CD8-positive, alpha-beta memory T cell (primary cell): Measurements from ENCODE around the gene ISM2. TPM values are rescaled to one million over a fixed set of nuclear protein-coding genes. Genes with fewer than 3 reads are reported as not detected.
"Not testable (repeated sequence)": the region's sequence is repeated elsewhere in the genome, so short reads cannot be mapped to it uniquely, and the experiment has no call there.

ENCODE experiments used
- CTCF ChIA-PET: fragments of 350-600 bp; sonication (Branson Sonifier 250); formaldehyde crosslinking; loops from one replicate; lab custom pipeline; 2021; ENCODE audit warnings: antibody characterized with exemption; lab: Charles Lee
- POLR2A ChIA-PET: fragments of 350-600 bp; sonication (Branson Sonifier 250); formaldehyde crosslinking; loops from one replicate; lab custom pipeline; 2021; ENCODE audit warnings: antibody characterized with exemption; lab: Charles Lee
- DNase-seq, 5 donors: peaks; one replicate each; pipeline versions ENCODE4 v3.0.0 to v3.0.0-alpha.2; 2020 to 2022; ENCODE audit warnings: mixed read lengths in 1 of 5
- H3K27ac ChIP-seq: one replicate; pipeline ENCODE4 v1.7.0; 2013; ENCODE audit warnings: low read depth, mild to moderate bottlenecking, low read length, moderate library complexity
- H3K27me3 ChIP-seq: 2 replicates; pipeline ENCODE4 v1.7.0; 2013; ENCODE audit warnings: low read length, mild to moderate bottlenecking; ENCODE audit not compliant: insufficient read depth, poor library complexity, severe bottlenecking
- H3K36me3 ChIP-seq: 2 replicates; pipeline ENCODE4 v1.7.0; 2013; ENCODE audit warnings: mild to moderate bottlenecking, low read length, moderate library complexity; ENCODE audit not compliant: insufficient read depth
- H3K4me1 ChIP-seq: 2 replicates; pipeline ENCODE4 v1.7.0; 2013; ENCODE audit warnings: mild to moderate bottlenecking, low read length, moderate library complexity; ENCODE audit not compliant: insufficient read depth
- H3K4me3 ChIP-seq: 2 replicates; pipeline ENCODE4 v1.7.0; 2013; ENCODE audit warnings: mild to moderate bottlenecking, low read length
- H3K9me3 ChIP-seq: 2 replicates; pipeline ENCODE4 v1.7.0; 2013; ENCODE audit warnings: mild to moderate bottlenecking, low read length
- H3K27ac Mint-ChIP-seq, 8 donors: one replicate each; pipeline ENCODE4 v1.8.0; 2020 to 2021; ENCODE audit warnings: mixed read lengths in 8 of 8, mild to moderate bottlenecking in 6 of 8, inconsistent platforms in 3 of 8, moderate library complexity in 3 of 8
- H3K27me3 Mint-ChIP-seq, 2 donors: one replicate each; pipeline ENCODE4 v1.8.0; 2020 to 2021; ENCODE audit warnings: mixed read lengths in 2 of 2, mild to moderate bottlenecking in 1 of 2, moderate library complexity in 1 of 2
- H3K36me3 Mint-ChIP-seq, 3 donors: one replicate each; pipeline ENCODE4 v1.8.0; 2020 to 2021; ENCODE audit warnings: mixed read lengths in 3 of 3, inconsistent platforms in 1 of 3, mild to moderate bottlenecking in 1 of 3
- H3K4me1 Mint-ChIP-seq, 3 donors: one replicate each; pipeline ENCODE4 v1.8.0; 2020 to 2021; ENCODE audit warnings: mixed read lengths in 3 of 3, inconsistent platforms in 1 of 3, mild to moderate bottlenecking in 1 of 3
- H3K4me3 Mint-ChIP-seq, 7 donors: one replicate each; pipeline ENCODE4 v1.8.0; 2020 to 2021; ENCODE audit warnings: mixed read lengths in 7 of 7, mild to moderate bottlenecking in 6 of 7, moderate library complexity in 4 of 7, inconsistent platforms in 2 of 7
- H3K9me3 Mint-ChIP-seq, 5 donors: one replicate each; pipeline ENCODE4 v1.8.0; 2020 to 2022; ENCODE audit warnings: mixed read lengths in 5 of 5, mild to moderate bottlenecking in 3 of 5, moderate library complexity in 2 of 5, inconsistent platforms in 1 of 5
- polyA plus RNA-seq: library from polyadenylated mRNA; unstranded; fragments of 300-500 nt; fragmentation: Illumina TruSeq; gene quantifications from one replicate; pipeline ENCODE4 v1.2.3, GENCODE V29; 2021
- total RNA-seq, 2 experiments: library from RNA; stranded (reverse); gene quantifications; one replicate each; pipeline ENCODE4 v1.2.3, GENCODE V29; 2021

The ISM2 gene
- total and polyA plus RNA-seq, 3 experiments from 2014 or later: not detected

- no peaks in the 10 kb centered on the region for H3K27me3 Mint-ChIP-seq
- no peaks in the 10 kb centered on the region for H3K4me1 ChIP-seq
- H3K27me3 ChIP-seq: no peaks in the 10 kb centered on the region
- no peak overlapping the region for H3K4me3 ChIP-seq
- ChIA-PET CTCF (interaction anchor here (0.7 kb wide), 1 partner anchor 9 kb away, joined by 4 read pairs; no protein-coding TSS in a partner anchor), POLR2A (no interaction called here)
- no peaks in the 10 kb centered on the region for H3K9me3 ChIP-seq
- DNase-seq: no peak
- no peak overlapping the region for H3K27ac ChIP-seq
- no peaks in the 10 kb centered on the region for H3K36me3 ChIP-seq
- peaks cover 4 to 60% (median 12%) of the 10 kb centered on the region in 3 donors for H3K36me3 Mint-ChIP-seq
- H3K4me1 Mint-ChIP-seq: peaks cover 0 to 10% (median 6%) of the 10 kb centered on the region in 3 donors
- no peak overlapping the region for H3K4me3 Mint-ChIP-seq
- peak overlapping the region in 3 of 8 donors; percentile 69 to 78 (median 77) for H3K27ac Mint-ChIP-seq
- H3K9me3 Mint-ChIP-seq: no peaks in the 10 kb centered on the region
Observed at GRCh38 chr14:77541905-77542304, 43.3 kb upstream of the ISM2 start.

- H3K4me1 Mint-ChIP-seq, H3K4me3 ChIP-seq, H3K27me3 Mint-ChIP-seq, H3K9me3 ChIP-seq, H3K27ac Mint-ChIP-seq, H3K36me3 ChIP-seq, H3K9me3 Mint-ChIP-seq, H3K4me1 ChIP-seq, H3K27me3 ChIP-seq, POLR2A ChIA-PET, CTCF ChIA-PET, H3K4me3 Mint-ChIP-seq, H3K27ac ChIP-seq, DNase-seq: not testable (repeated sequence)
- H3K36me3 Mint-ChIP-seq: peaks cover 10 to 48% (median 18%) of the 10 kb centered on the region in 3 donors
Observed at GRCh38 chr14:77536951-77537350, 38.3 kb upstream of the ISM2 start.

GRCh38 chr14:77531071-77531470 is 32.5 kb upstream of the ISM2 start:
- no peaks in the 10 kb centered on the region for H3K9me3 Mint-ChIP-seq
- Histone ChIP-seq H3K27ac (no peak overlapping the region), H3K4me3 (no peak overlapping the region), H3K4me1 (no peaks in the 10 kb centered on the region), H3K9me3 (no peaks in the 10 kb centered on the region), H3K27me3 (no peaks in the 10 kb centered on the region), H3K36me3 (peaks cover 9% of the 10 kb centered on the region)
- H3K27me3 Mint-ChIP-seq: no peaks in the 10 kb centered on the region
- H3K4me3 Mint-ChIP-seq: no peak overlapping the region
- POLR2A ChIA-PET: no interaction called here
- CTCF ChIA-PET: no interaction called here
- peaks cover 0 to 6% (median 0%) of the 10 kb centered on the region in 3 donors for H3K4me1 Mint-ChIP-seq
- peaks cover 10 to 44% (median 14%) of the 10 kb centered on the region in 3 donors for H3K36me3 Mint-ChIP-seq
- peak overlapping the region in 1 of 8 donors; percentile 43 for H3K27ac Mint-ChIP-seq
- DNase-seq: no peak

GRCh38 chr14:77529963-77530362 is 31.3 kb upstream of the ISM2 start:
- ChIA-PET CTCF (no interaction called here), POLR2A (interaction anchor here (0.8 kb wide), 1 partner anchor 22 kb away, joined by 3 read pairs; no protein-coding TSS in a partner anchor)
- Histone ChIP-seq H3K9me3 (no peaks in the 10 kb centered on the region), H3K27ac (no peak overlapping the region), H3K27me3 (no peaks in the 10 kb centered on the region), H3K36me3 (no peaks in the 10 kb centered on the region), H3K4me1 (no peaks in the 10 kb centered on the region), H3K4me3 (no peak overlapping the region)
- no peaks in the 10 kb centered on the region for H3K9me3 Mint-ChIP-seq
- H3K4me1 Mint-ChIP-seq: peaks cover 0 to 7% (median 0%) of the 10 kb centered on the region in 3 donors
- peaks cover under 1 to 36% (median 7%) of the 10 kb centered on the region in 3 donors for H3K36me3 Mint-ChIP-seq
- H3K27me3 Mint-ChIP-seq: no peaks in the 10 kb centered on the region
- no peak for DNase-seq
- no peak overlapping the region for H3K4me3 Mint-ChIP-seq
- no peak overlapping the region for H3K27ac Mint-ChIP-seq

GRCh38 chr14:77529213-77529612 is 30.6 kb upstream of the ISM2 start:
- Mint-ChIP-seq H3K9me3 (no peaks in the 10 kb centered on the region), H3K4me1 (peaks cover 0 to 7% (median 0%) of the 10 kb centered on the region in 3 donors), H3K27ac (no peak overlapping the region), H3K4me3 (no peak overlapping the region), H3K27me3 (no peaks in the 10 kb centered on the region), H3K36me3 (peaks cover 4 to 38% (median 5%) of the 10 kb centered on the region in 3 donors)
- ChIA-PET CTCF (no interaction called here), POLR2A (no interaction called here)
- no peak overlapping the region for H3K27ac ChIP-seq
- no peak for DNase-seq
- H3K4me3 ChIP-seq: no peak overlapping the region
- H3K36me3 ChIP-seq: no peaks in the 10 kb centered on the region
- no peaks in the 10 kb centered on the region for H3K9me3 ChIP-seq
- no peaks in the 10 kb centered on the region for H3K27me3 ChIP-seq
- H3K4me1 ChIP-seq: no peaks in the 10 kb centered on the region

GRCh38 chr14:77528701-77529100 is 30.1 kb upstream of the ISM2 start:
- H3K9me3 ChIP-seq, DNase-seq, H3K4me1 Mint-ChIP-seq, H3K27me3 ChIP-seq, H3K27ac ChIP-seq, H3K4me3 Mint-ChIP-seq, H3K36me3 ChIP-seq, H3K4me1 ChIP-seq, H3K4me3 ChIP-seq, CTCF ChIA-PET, POLR2A ChIA-PET, H3K27ac Mint-ChIP-seq, H3K9me3 Mint-ChIP-seq, H3K27me3 Mint-ChIP-seq: not testable (repeated sequence)
- H3K36me3 Mint-ChIP-seq: peaks cover 3 to 40% (median 4%) of the 10 kb centered on the region in 3 donors

- Histone ChIP-seq H3K27me3 (no peaks in the 10 kb centered on the region), H3K36me3 (peaks cover 2% of the 10 kb centered on the region), H3K27ac (no peak overlapping the region), H3K9me3 (no peaks in the 10 kb centered on the region), H3K4me1 (no peaks in the 10 kb centered on the region), H3K4me3 (no peak overlapping the region)
- ChIA-PET CTCF (no interaction called here), POLR2A (no interaction called here)
- H3K27ac Mint-ChIP-seq: peak overlapping the region in 1 of 8 donors; percentile 30
- DNase-seq: no peak
- H3K36me3 Mint-ChIP-seq: peaks cover 4 to 43% (median 9%) of the 10 kb centered on the region in 3 donors
- H3K9me3 Mint-ChIP-seq: no peaks in the 10 kb centered on the region
- H3K4me1 Mint-ChIP-seq: peaks cover 0 to 7% (median 4%) of the 10 kb centered on the region in 3 donors
- H3K4me3 Mint-ChIP-seq: no peak overlapping the region
- no peaks in the 10 kb centered on the region for H3K27me3 Mint-ChIP-seq
Observed at GRCh38 chr14:77526266-77526665, 27.6 kb upstream of the ISM2 start.

GRCh38 chr14:77524536-77524935 is 25.9 kb upstream of the ISM2 start:
- H3K36me3 ChIP-seq: peaks cover 9% of the 10 kb centered on the region
- no peaks in the 10 kb centered on the region for H3K9me3 Mint-ChIP-seq
- no peak overlapping the region for H3K27ac ChIP-seq
- H3K27ac Mint-ChIP-seq: peak overlapping the region in 1 of 8 donors; percentile 66
- peaks cover 0 to 7% (median 4%) of the 10 kb centered on the region in 3 donors for H3K4me1 Mint-ChIP-seq
- H3K27me3 Mint-ChIP-seq: peaks cover 0 to 1% of the 10 kb centered on the region in 2 donors
- H3K4me1 ChIP-seq: no peaks in the 10 kb centered on the region
- no peak overlapping the region for H3K4me3 ChIP-seq
- no peaks in the 10 kb centered on the region for H3K9me3 ChIP-seq
- no peak overlapping the region for H3K4me3 Mint-ChIP-seq
- CTCF ChIA-PET: no interaction called here
- no peak for DNase-seq
- POLR2A ChIA-PET: interaction anchor here (0.7 kb wide), 1 partner anchor 147 kb away, joined by 3 read pairs; the partner anchor contains the start of genes SAMD15 and TMED8
- no peaks in the 10 kb centered on the region for H3K27me3 ChIP-seq
- peaks cover 9 to 50% (median 21%) of the 10 kb centered on the region in 3 donors for H3K36me3 Mint-ChIP-seq
